H1 (cell line): ENCODE measurements around the gene TEX30. TPM values are rescaled to one million over a fixed set of nuclear protein-coding genes. Genes with fewer than 3 reads are reported as not detected.

Source experiments
- RXRA ChIP-seq: IDR thresholded peaks from 2 replicates; pipeline ENCODE4 v1.6.1; 2011; ENCODE audit warnings: low read depth, mild to moderate bottlenecking, low read length, moderate library complexity; ENCODE audit not compliant: insufficient read depth
- TBP ChIP-seq: IDR thresholded peaks from 2 replicates; pipeline ENCODE4 v1.6.1; 2011; ENCODE audit warnings: low read depth, low read length, improper control_type of control experiment
- polyA plus RNA-seq, 7 experiments: library from polyadenylated mRNA; depleted of rRNA in 3 of 7; stranded (reverse) in 5 of 7; unstranded in 2 of 7; fragments of >200 nt in 5 of 7; fragments of 200-250 nt in 2 of 7; gene quantifications; 1 replicate in 5 of 7; 2 replicates in 1 of 7; 4 replicates in 1 of 7; pipeline versions ENCODE4 v1.2.1 to v1.2.3, GENCODE V29; 2011 to 2013; ENCODE audit warnings: missing spikeins in 2 of 7, mixed read lengths in 2 of 7
- total RNA-seq: library from RNA; stranded (reverse); fragmentation: NEBNext Ultra II Directional; extraction: Animal tissue kit (Norgen Biotek cat#: 25700); gene quantifications from 2 replicates; pipeline ENCODE4 v1.2.1, GENCODE V29; 2021
- TF ChIP-seq, protein P1 (sequence below): IDR thresholded peaks from 2 replicates; pipeline ENCODE4 v1.6.1; 2012; ENCODE audit warnings: inconsistent platforms

TEX30 gene
- total and polyA plus RNA-seq, 2 of the 8 experiments (the other 6 are each of a cell fraction or from before 2014, with no cell fraction given) = 6.5 to 10.3 TPM

DNA sequence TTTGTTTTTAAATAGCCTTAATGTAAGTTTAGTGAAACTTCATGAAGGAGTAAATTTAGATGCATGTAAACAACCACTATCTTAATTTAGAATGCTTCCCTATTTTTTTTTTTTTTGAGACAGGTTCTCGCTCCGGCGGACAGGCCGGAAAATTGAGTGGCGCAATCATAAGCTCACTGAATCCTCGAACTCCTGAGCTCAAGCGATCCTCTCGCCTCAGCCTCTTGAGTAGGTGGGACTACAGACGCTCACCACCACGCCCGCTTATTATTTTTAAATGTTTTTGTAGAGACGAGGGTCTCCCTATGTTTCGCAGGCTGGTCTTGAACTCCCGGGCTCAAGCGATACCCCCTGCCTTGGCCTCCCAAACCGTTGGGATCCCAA lies 1.6 kb downstream of the TEX30 start (continued):
- TF ChIP-seq, protein P1, sequence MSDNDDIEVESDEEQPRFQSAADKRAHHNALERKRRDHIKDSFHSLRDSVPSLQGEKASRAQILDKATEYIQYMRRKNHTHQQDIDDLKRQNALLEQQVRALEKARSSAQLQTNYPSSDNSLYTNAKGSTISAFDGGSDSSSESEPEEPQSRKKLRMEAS = no peak
- TF ChIP-seq RXRA (no peak), TBP (no peak)
